ENCODE results near the gene FRMPD4. TPM values are rescaled to one million over a fixed set of nuclear protein-coding genes. Genes with fewer than 3 reads are reported as not detected.

Gene FRMPD4
- total RNA-seq, 1 experiment from 2014 or later: not detected

DNA sequence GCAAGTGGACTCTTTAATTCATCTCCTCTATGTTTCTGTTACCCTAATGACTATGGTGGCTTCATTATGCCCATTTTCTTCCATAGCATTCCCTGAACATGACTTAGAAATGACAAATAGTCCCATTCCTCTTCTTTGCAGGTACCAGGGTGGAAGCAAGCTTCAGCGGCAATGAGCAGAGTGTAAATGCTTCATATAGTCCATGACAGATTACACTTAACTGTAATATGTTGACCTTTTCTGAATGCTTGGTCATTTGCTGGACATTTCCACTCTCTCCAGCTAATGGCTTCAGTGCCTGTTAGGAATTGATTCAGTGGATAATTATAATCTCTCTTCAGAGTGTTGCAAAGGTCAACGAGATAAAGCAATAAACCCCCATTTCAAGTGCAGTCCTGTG, 523.2 kb downstream of the FRMPD4 start:
- H3K36me3 Mint-ChIP-seq (ENCODE audit: insufficient read depth, unreplicated experiment): no peaks in the 10 kb centered on the region
- H3K4me1 Mint-ChIP-seq (ENCODE audit: low read depth, unreplicated experiment): no peaks in the 10 kb centered on the region
- Histone ChIP-seq H3K4me3 (ENCODE audit: low read depth, low read length) (no peak overlapping the region), H3K9me3 (no peaks in the 10 kb centered on the region), H3K27me3 (replicated peaks; ENCODE audit: control insufficient read depth, insufficient read depth, low read length) (no peaks in the 10 kb centered on the region; the same call in 1 of the 2 replicates), H3K4me1 (no peaks in the 10 kb centered on the region), H3K36me3 (ENCODE audit: control insufficient read depth, insufficient read depth, low read length) (no peaks in the 10 kb centered on the region)
- H3K9me3 Mint-ChIP-seq (ENCODE audit: unreplicated experiment): no peaks in the 10 kb centered on the region
- intact Hi-C loops (cut with micrococcal nuclease; ENCODE audit: unreplicated experiment): no loop called here
- no peak overlapping the region for H3K27ac Mint-ChIP-seq (ENCODE audit: unreplicated experiment)
- CTCF ChIA-PET: no interaction called here
- no peak overlapping the region for H3K4me3 Mint-ChIP-seq (ENCODE audit: unreplicated experiment)
- BruUV-seq (replicated peaks): no TSS peak
- DNase-seq: no peak
- POLR2A ChIA-PET: no interaction called here
- TF ChIP-seq, protein P1, sequence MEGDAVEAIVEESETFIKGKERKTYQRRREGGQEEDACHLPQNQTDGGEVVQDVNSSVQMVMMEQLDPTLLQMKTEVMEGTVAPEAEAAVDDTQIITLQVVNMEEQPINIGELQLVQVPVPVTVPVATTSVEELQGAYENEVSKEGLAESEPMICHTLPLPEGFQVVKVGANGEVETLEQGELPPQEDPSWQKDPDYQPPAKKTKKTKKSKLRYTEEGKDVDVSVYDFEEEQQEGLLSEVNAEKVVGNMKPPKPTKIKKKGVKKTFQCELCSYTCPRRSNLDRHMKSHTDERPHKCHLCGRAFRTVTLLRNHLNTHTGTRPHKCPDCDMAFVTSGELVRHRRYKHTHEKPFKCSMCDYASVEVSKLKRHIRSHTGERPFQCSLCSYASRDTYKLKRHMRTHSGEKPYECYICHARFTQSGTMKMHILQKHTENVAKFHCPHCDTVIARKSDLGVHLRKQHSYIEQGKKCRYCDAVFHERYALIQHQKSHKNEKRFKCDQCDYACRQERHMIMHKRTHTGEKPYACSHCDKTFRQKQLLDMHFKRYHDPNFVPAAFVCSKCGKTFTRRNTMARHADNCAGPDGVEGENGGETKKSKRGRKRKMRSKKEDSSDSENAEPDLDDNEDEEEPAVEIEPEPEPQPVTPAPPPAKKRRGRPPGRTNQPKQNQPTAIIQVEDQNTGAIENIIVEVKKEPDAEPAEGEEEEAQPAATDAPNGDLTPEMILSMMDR (IDR thresholded peaks at IDR 0.05; ENCODE audit: insufficient read depth in 1 of 2, low read depth in 1 of 2, low read length in 1 of 2, severe bottlenecking in 1 of 2, unreplicated experiment in 1 of 2): no peak
- H3K27me3 Mint-ChIP-seq (ENCODE audit: insufficient read depth, unreplicated experiment): peaks cover 6% of the 10 kb centered on the region

DNA sequence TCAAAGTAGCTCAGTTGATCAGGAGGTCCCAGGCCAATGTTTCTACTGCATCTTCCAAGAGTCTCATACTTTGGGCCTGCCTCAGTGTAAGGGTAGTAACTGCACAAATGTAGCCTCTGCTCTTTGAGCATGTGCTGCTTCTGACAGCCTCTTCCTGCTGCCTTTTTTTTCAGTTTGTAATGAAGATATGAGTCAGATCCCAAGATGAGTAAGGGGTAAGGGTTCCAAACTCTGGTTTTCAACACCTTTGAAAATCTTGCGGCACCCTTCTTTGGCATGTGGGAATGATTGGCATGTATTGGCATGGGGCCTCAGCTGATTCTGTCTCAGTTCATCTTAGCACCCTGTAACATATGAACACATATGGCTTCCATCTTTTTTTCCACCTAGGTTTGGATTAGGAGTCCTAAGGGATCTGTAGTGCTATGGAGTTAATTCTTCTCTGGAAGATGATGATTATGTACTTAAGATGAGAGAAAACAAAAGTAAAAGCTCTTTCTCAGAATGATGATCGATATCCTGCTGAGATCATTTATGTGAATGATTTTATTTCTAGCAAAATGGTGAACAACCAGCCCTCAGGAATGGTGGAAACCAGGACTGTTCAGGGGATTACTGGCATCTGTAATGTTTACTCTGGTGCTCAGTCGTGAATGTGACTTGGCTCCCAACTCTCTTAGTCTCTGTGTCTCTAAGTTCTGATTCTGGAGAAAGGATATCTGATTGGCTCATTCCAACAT, 534.3 kb downstream of the FRMPD4 start:
- no TSS peak for BruUV-seq (replicated peaks)
- Histone ChIP-seq H3K4me1 (no peaks in the 10 kb centered on the region), H3K27me3 (replicated peaks; ENCODE audit: control insufficient read depth, insufficient read depth, low read length) (no peaks in the 10 kb centered on the region), H3K4me3 (ENCODE audit: low read depth, low read length) (no peak overlapping the region), H3K9me3 (no peaks in the 10 kb centered on the region), H3K36me3 (ENCODE audit: control insufficient read depth, insufficient read depth, low read length) (no peaks in the 10 kb centered on the region)
- POLR2A ChIA-PET: no interaction called here
- DNase-seq: no peak
- no peaks in the 10 kb centered on the region for H3K9me3 Mint-ChIP-seq (ENCODE audit: unreplicated experiment)
- no peaks in the 10 kb centered on the region for H3K27me3 Mint-ChIP-seq (ENCODE audit: insufficient read depth, unreplicated experiment)
- no peak overlapping the region for H3K4me3 Mint-ChIP-seq (ENCODE audit: unreplicated experiment)
- CTCF ChIA-PET: no interaction called here
- TF ChIP-seq, protein P1 (IDR thresholded peaks at IDR 0.05; ENCODE audit: insufficient read depth in 1 of 2, low read depth in 1 of 2, low read length in 1 of 2, severe bottlenecking in 1 of 2, unreplicated experiment in 1 of 2): no peak
- intact Hi-C loops (cut with micrococcal nuclease; ENCODE audit: unreplicated experiment): no loop called here
- H3K27ac Mint-ChIP-seq (ENCODE audit: unreplicated experiment): no peak overlapping the region
- H3K36me3 Mint-ChIP-seq (ENCODE audit: insufficient read depth, unreplicated experiment): no peaks in the 10 kb centered on the region
- no peaks in the 10 kb centered on the region for H3K4me1 Mint-ChIP-seq (ENCODE audit: low read depth, unreplicated experiment)

DNA sequence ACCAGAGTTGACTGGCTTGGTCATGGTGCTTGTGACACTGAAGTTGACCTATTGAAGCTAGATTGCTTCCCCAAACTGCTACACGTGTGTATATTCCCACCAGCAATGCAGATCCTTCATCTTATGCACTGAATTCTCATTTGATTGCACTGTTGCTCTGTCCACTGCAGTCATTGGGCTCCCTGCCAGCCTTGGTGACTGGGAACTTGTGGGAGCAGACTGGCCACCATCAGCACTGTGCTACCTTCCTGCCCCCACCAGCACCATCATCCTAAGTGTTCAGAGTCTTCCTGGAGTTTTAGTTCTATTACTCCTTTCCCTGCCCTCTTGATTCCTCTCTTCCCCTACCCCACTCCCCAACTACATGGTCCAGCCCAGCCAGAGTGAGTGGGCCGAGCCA, 535.2 kb downstream of the FRMPD4 start:
- no peak overlapping the region for H3K4me3 ChIP-seq (ENCODE audit: low read depth, low read length)
- Mint-ChIP-seq H3K4me1 (ENCODE audit: low read depth, unreplicated experiment) (no peaks in the 10 kb centered on the region), H3K27ac (ENCODE audit: unreplicated experiment) (no peak overlapping the region), H3K27me3 (ENCODE audit: insufficient read depth, unreplicated experiment) (no peaks in the 10 kb centered on the region), H3K4me3 (ENCODE audit: unreplicated experiment) (no peak overlapping the region), H3K9me3 (ENCODE audit: unreplicated experiment) (no peaks in the 10 kb centered on the region), H3K36me3 (ENCODE audit: insufficient read depth, unreplicated experiment) (no peaks in the 10 kb centered on the region)
- H3K36me3 ChIP-seq (ENCODE audit: control insufficient read depth, insufficient read depth, low read length): no peaks in the 10 kb centered on the region
- H3K4me1 ChIP-seq: no peaks in the 10 kb centered on the region
- no peak for DNase-seq
- H3K9me3 ChIP-seq: no peaks in the 10 kb centered on the region
- intact Hi-C loops (cut with micrococcal nuclease; ENCODE audit: unreplicated experiment): no loop called here
- TF ChIP-seq, protein P1 (IDR thresholded peaks at IDR 0.05; ENCODE audit: insufficient read depth in 1 of 2, low read depth in 1 of 2, low read length in 1 of 2, severe bottlenecking in 1 of 2, unreplicated experiment in 1 of 2): no peak
- no peaks in the 10 kb centered on the region for H3K27me3 ChIP-seq (replicated peaks; ENCODE audit: control insufficient read depth, insufficient read depth, low read length)
- BruUV-seq (replicated peaks): no TSS peak
- ChIA-PET CTCF (no interaction called here), POLR2A (no interaction called here)
